Astrocyte (in vitro differentiated cells and primary cell): ENCODE results near the gene PRSS36. TPM values are rescaled to one million over a fixed set of nuclear protein-coding genes. Genes with fewer than 3 reads are reported as not detected.

Experiments used
- DNase-seq: peaks from one replicate; pipeline ENCODE4 v3.0.0-alpha.2; 2010; ENCODE audit warnings: low read depth
- FAIRE-seq: peaks from 2 replicates; lab custom pipeline; 2011; peaks lifted over from hg19 to GRCh38; lab: Jason Lieb, UNC
- H2AFZ ChIP-seq: 2 replicates; pipeline ENCODE4 v1.6.0; 2012; ENCODE audit warnings: low read depth, low read length, inconsistent platforms
- H3K27ac ChIP-seq: 2 replicates; pipeline ENCODE4 v1.5.1; 2011; ENCODE audit warnings: low read depth, low read length, inconsistent platforms
- H3K27me3 ChIP-seq: 2 replicates; pipeline ENCODE4 v1.6.0; 2011; ENCODE audit warnings: low read length, inconsistent platforms; ENCODE audit not compliant: insufficient read depth
- H3K36me3 ChIP-seq: 2 replicates; pipeline ENCODE4 v1.5.1; 2011; ENCODE audit warnings: low read length, inconsistent platforms; ENCODE audit not compliant: insufficient read depth
- H3K4me1 ChIP-seq: 2 replicates; pipeline ENCODE4 v1.5.1; 2011; ENCODE audit warnings: low read length, inconsistent platforms; ENCODE audit not compliant: insufficient read depth
- H3K4me2 ChIP-seq: 2 replicates; pipeline ENCODE4 v1.6.0; 2012; ENCODE audit warnings: low read length, inconsistent platforms
- H3K4me3 ChIP-seq: 2 replicates; pipeline ENCODE4 v1.5.1; 2011; ENCODE audit warnings: low read depth, mild to moderate bottlenecking, low read length, inconsistent platforms; ENCODE audit not compliant: insufficient read depth
- H3K79me2 ChIP-seq: 2 replicates; pipeline ENCODE4 v1.6.0; 2012; ENCODE audit warnings: mild to moderate bottlenecking, low read length, inconsistent platforms; ENCODE audit not compliant: insufficient read depth
- H3K9ac ChIP-seq: 2 replicates; pipeline ENCODE4 v1.6.0; 2012; ENCODE audit warnings: mild to moderate bottlenecking, low read length, inconsistent platforms
- H3K9me3 ChIP-seq: 2 replicates; pipeline ENCODE4 v1.5.1; 2012; ENCODE audit warnings: low read depth, mild to moderate bottlenecking, low read length, inconsistent platforms; ENCODE audit not compliant: insufficient read depth
- H4K20me1 ChIP-seq: 2 replicates; pipeline ENCODE4 v1.6.0; 2012; ENCODE audit warnings: low read length, inconsistent platforms; ENCODE audit not compliant: insufficient read depth
- H3K27ac Mint-ChIP-seq: one replicate; pipeline ENCODE4 v1.8.0; 2021; ENCODE audit warnings: mild to moderate bottlenecking, mixed read lengths; ENCODE audit not compliant: unreplicated experiment
- H3K27me3 Mint-ChIP-seq: one replicate; pipeline ENCODE4 v1.8.0; 2021; ENCODE audit warnings: low read depth, mixed read lengths; ENCODE audit not compliant: unreplicated experiment
- H3K36me3 Mint-ChIP-seq: one replicate; pipeline ENCODE4 v1.8.0; 2021; ENCODE audit warnings: low read depth, mixed read lengths; ENCODE audit not compliant: unreplicated experiment
- H3K4me1 Mint-ChIP-seq: one replicate; pipeline ENCODE4 v1.8.0; 2021; ENCODE audit warnings: low read depth, mixed read lengths; ENCODE audit not compliant: unreplicated experiment
- H3K4me3 Mint-ChIP-seq: one replicate; pipeline ENCODE4 v1.8.0; 2021; ENCODE audit warnings: mild to moderate bottlenecking, moderate library complexity, mixed read lengths; ENCODE audit not compliant: unreplicated experiment
- H3K9me3 Mint-ChIP-seq: one replicate; pipeline ENCODE4 v1.8.0; 2021; ENCODE audit warnings: mild to moderate bottlenecking, mixed read lengths; ENCODE audit not compliant: unreplicated experiment
- EZH2 ChIP-seq: IDR thresholded peaks from 2 replicates; pipeline ENCODE4 v1.6.1; 2012; ENCODE audit warnings: mild to moderate bottlenecking, low read length, inconsistent platforms; ENCODE audit not compliant: insufficient read depth
- total RNA-seq: library from RNA; stranded (reverse); gene quantifications from 2 replicates; pipeline ENCODE4 v1.2.1, GENCODE V29; 2021
- TF ChIP-seq, protein P1 (sequence below): IDR thresholded peaks from 2 replicates; pipeline ENCODE4 v1.5.1; 2011; ENCODE audit warnings: low read depth, mild to moderate bottlenecking, inconsistent platforms, low read length, moderate library complexity; ENCODE audit not compliant: insufficient read depth

The PRSS36 gene
- total RNA-seq, 1 donor from 2014 or later, result 0.41 TPM

DNA sequence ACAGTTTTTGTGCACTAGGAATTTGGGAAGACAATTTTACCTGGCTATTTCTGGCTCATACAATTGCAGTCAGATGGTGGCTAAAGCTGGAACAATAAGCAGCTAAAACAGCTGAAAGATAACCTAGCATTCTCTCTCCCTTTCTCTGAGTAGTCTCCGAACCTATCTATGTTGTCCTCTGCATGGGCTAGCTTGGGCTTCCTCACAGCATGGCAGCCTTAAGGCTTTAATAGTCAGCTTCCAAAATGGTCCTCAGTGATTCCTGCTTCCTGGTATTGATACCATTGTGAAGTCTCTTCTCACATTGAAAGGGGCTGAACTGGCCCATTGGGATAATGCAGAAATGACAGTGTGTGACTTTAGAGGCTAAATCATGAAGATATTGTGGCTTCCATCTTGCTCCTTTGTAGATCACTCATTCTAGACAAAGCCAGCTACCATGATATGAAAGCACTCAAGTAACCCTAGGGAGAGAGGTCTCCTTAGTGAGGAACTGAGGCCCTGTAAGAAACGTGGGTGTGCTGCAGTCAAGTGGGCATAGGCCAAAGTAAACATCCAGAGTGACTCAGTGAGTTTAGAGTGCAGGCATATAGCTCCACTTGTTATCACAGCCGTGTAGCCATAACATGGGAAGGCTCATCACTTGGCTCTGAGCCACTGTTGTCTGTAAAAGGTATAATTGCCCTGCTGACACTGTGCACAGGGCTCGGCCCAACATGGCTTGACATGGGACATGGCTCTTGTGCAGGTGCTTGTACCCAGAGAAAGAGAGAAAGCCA is 49.8 kb downstream of the PRSS36 start:
- no peaks in the 10 kb centered on the region for H3K9me3 ChIP-seq
- no peak overlapping the region for H3K27ac ChIP-seq
- peaks cover 5% of the 10 kb centered on the region for H3K4me1 ChIP-seq
- H3K27me3 ChIP-seq, result no peaks in the 10 kb centered on the region
- Mint-ChIP-seq H3K36me3 (no peaks in the 10 kb centered on the region), H3K4me3 (no peak overlapping the region), H3K27ac (no peak overlapping the region), H3K9me3 (peaks cover 8% of the 10 kb centered on the region), H3K27me3 (no peaks in the 10 kb centered on the region), H3K4me1 (peaks cover 3% of the 10 kb centered on the region)
- DNase-seq (peak; percentile 44), FAIRE-seq (no peak)
- H3K9ac ChIP-seq, result no peak overlapping the region
- no peaks in the 10 kb centered on the region for H3K36me3 ChIP-seq
- H3K4me2 ChIP-seq, result peak overlapping the region; percentile 0
- no peaks in the 10 kb centered on the region for H4K20me1 ChIP-seq
- H3K4me3 ChIP-seq, result no peak overlapping the region
- no peaks in the 10 kb centered on the region for H3K79me2 ChIP-seq
- TF ChIP-seq EZH2, result no peak
- no peak overlapping the region for H2AFZ ChIP-seq

DNA sequence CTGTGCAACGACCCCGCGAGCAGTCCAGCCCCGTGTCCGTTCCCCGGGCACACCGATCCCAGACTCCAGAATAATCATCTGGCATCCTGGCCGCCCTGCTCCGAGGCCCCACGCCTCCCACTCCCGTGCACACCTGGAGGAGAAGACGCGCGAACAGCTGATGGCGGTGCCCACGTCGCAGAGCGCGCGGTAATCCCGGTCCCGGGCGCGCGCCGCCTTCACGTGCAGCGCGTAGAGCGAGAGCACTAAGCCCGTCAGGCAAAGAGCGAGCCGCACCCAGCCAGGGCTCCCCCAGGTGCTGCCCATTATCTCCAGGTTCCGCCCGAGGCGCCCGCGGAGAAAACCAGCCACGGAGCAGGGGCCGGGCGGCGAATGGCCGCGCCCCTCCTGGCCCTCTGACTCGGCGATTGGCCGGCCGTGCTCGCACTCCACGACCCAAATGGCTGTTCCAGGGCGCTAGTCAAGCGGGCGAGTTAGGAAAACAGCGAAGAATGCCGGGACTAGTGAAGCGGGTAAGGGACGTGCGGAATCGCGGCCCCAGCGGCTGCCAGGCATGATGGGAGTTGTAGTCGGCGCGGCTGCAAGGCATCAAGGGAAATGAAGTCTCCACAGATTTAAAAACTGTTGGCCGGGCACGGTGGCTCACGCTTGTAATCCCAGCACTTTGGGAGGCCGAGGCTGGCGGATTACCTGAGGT is 55.3 kb downstream of the PRSS36 start, which contains the start of gene VKORC1:
Gene VKORC1 (minus strand): TSS at position 374 of the 697 bp plus-strand sequence. CDS start 68 bp downstream, at position 306.
- DNase-seq (peak; percentile 95), FAIRE-seq (no peak)
- H3K4me2 ChIP-seq, result peak within 1 kb of the TSS; percentile 97
- peaks cover 37% of the 10 kb centered on the region for H3K79me2 ChIP-seq
- H3K36me3 Mint-ChIP-seq, result peaks cover 4% of the 10 kb centered on the region
- H4K20me1 ChIP-seq, result peaks cover 15% of the 10 kb centered on the region
- H3K4me3 Mint-ChIP-seq, result peak within 1 kb of the TSS; percentile 98
- H3K4me3 ChIP-seq, result peak within 1 kb of the TSS; percentile 93
- H3K4me1 ChIP-seq, result peaks cover 4% of the 10 kb centered on the region
- H3K36me3 ChIP-seq, result peaks cover 8% of the 10 kb centered on the region
- H3K27me3 Mint-ChIP-seq, result no peaks in the 10 kb centered on the region
- H3K27ac ChIP-seq, result peak within 1 kb of the TSS; percentile 59
- no peaks in the 10 kb centered on the region for H3K9me3 ChIP-seq
- peaks cover 10% of the 10 kb centered on the region for H3K4me1 Mint-ChIP-seq
- H3K27ac Mint-ChIP-seq, result peak within 1 kb of the TSS; percentile 85
- H3K27me3 ChIP-seq, result no peaks in the 10 kb centered on the region
- H3K9ac ChIP-seq, result peak within 1 kb of the TSS; percentile 87
- TF ChIP-seq, protein P1, sequence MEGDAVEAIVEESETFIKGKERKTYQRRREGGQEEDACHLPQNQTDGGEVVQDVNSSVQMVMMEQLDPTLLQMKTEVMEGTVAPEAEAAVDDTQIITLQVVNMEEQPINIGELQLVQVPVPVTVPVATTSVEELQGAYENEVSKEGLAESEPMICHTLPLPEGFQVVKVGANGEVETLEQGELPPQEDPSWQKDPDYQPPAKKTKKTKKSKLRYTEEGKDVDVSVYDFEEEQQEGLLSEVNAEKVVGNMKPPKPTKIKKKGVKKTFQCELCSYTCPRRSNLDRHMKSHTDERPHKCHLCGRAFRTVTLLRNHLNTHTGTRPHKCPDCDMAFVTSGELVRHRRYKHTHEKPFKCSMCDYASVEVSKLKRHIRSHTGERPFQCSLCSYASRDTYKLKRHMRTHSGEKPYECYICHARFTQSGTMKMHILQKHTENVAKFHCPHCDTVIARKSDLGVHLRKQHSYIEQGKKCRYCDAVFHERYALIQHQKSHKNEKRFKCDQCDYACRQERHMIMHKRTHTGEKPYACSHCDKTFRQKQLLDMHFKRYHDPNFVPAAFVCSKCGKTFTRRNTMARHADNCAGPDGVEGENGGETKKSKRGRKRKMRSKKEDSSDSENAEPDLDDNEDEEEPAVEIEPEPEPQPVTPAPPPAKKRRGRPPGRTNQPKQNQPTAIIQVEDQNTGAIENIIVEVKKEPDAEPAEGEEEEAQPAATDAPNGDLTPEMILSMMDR, result no peak
- no peak for TF ChIP-seq EZH2
- H3K9me3 Mint-ChIP-seq, result peaks cover under 1% of the 10 kb centered on the region
- peak within 1 kb of the TSS; percentile 80 for H2AFZ ChIP-seq

DNA sequence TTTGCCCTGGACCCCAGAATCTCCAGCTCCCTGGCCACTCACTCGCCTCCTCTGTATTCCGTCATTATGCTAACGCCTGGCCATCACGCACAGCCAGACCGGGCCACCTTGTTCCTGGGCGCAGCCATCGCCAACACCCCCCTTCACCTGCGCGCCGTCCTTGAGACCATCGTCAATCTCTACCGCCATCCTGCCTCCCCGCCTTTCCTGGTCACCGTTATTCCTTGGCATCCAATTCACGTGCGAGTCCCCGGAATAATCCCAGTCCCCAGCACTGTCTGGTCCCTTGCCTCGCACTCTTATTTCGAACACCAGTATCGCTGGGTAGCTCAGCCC is 55.8 kb downstream of the PRSS36 start:
- H3K4me3 ChIP-seq, result peak overlapping the region; percentile 93
- H3K79me2 ChIP-seq, result peaks cover 41% of the 10 kb centered on the region
- peaks cover 15% of the 10 kb centered on the region for H4K20me1 ChIP-seq
- peak overlapping the region; percentile 59 for H3K27ac ChIP-seq
- FAIRE-seq (no peak), DNase-seq (no peak)
- H3K9me3 Mint-ChIP-seq, result no peaks in the 10 kb centered on the region
- no peaks in the 10 kb centered on the region for H3K27me3 ChIP-seq
- H3K4me1 Mint-ChIP-seq, result peaks cover 10% of the 10 kb centered on the region
- H3K4me1 ChIP-seq, result peaks cover 4% of the 10 kb centered on the region
- peaks cover 4% of the 10 kb centered on the region for H3K36me3 Mint-ChIP-seq
- H3K9ac ChIP-seq, result peak overlapping the region; percentile 87
- H3K4me2 ChIP-seq, result peak overlapping the region; percentile 97
- H3K9me3 ChIP-seq, result no peaks in the 10 kb centered on the region
- peaks cover 8% of the 10 kb centered on the region for H3K36me3 ChIP-seq
- peak overlapping the region; percentile 98 for H3K4me3 Mint-ChIP-seq
- TF ChIP-seq, protein P1, result no peak
- TF ChIP-seq EZH2, result no peak
- peak overlapping the region; percentile 85 for H3K27ac Mint-ChIP-seq
- no peaks in the 10 kb centered on the region for H3K27me3 Mint-ChIP-seq
- H2AFZ ChIP-seq, result peak overlapping the region; percentile 80
